Measurements from ENCODE around the gene NR2C2. TPM values are rescaled to one million over a fixed set of nuclear protein-coding genes. Genes with fewer than 3 reads are reported as not detected.

Gene NR2C2
- total and polyA plus RNA-seq, 2 of the 13 experiments (the other 11 are each of a cell fraction or from before 2014, with no cell fraction given), result 7.8 to 11.8 TPM

GRCh38 chr3:14921034-14921616 is 26.3 kb upstream of the NR2C2 start (continued):
- TF ChIP-seq, protein P1, sequence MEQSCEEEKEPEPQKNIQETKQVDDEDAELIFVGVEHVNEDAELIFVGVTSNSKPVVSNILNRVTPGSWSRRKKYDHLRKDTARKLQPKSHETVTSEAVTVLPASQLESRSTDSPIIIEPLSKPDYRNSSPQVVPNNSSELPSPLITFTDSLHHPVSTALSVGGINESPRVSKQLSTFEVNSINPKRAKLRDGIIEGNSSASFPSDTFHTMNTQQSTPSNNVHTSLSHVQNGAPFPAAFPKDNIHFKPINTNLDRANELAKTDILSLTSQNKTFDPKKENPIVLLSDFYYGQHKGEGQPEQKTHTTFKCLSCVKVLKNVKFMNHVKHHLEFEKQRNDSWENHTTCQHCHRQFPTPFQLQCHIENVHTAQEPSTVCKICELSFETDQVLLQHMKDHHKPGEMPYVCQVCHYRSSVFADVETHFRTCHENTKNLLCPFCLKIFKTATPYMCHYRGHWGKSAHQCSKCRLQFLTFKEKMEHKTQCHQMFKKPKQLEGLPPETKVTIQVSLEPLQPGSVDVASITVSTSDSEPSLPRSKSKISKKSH (CRISPR knock-in tag; IDR thresholded peaks at IDR 0.05; ENCODE audit: borderline replicate concordance), result no peak
- TF ChIP-seq FOXO1 (CRISPR knock-in tag; IDR thresholded peaks at IDR 0.05) (0 out of 2 replicates have a peak, but pooled peaks have one; percentile 18), MTERF4 (CRISPR knock-in tag; IDR thresholded peaks at IDR 0.05) (no peak), ZNF282 (IDR thresholded peaks at IDR 0.05; ENCODE audit: partially characterized antibody) (no peak), ELF4 (CRISPR knock-in tag; IDR thresholded peaks at IDR 0.05; ENCODE audit: borderline replicate concordance) (no peak), BHLHE40 (IDR thresholded peaks at IDR 0.05; ENCODE audit: low read length) (no peak), ZNF704 (CRISPR knock-in tag; IDR thresholded peaks at IDR 0.05; ENCODE audit: borderline replicate concordance) (0 out of 2 replicates have a peak, but pooled peaks have one; percentile 35), BCL6 (CRISPR knock-in tag; IDR thresholded peaks at IDR 0.05) (no peak), MED1 (CRISPR knock-in tag; IDR thresholded peaks at IDR 0.05) (peak; percentile 35; the same call in 1 of the 2 replicates), SIX4 (CRISPR knock-in tag; IDR thresholded peaks at IDR 0.05) (no peak), ZNF547 (CRISPR knock-in tag; IDR thresholded peaks at IDR 0.05) (peak; percentile 59; the same call in 1 of the 2 replicates), NPAS2 (CRISPR knock-in tag; IDR thresholded peaks at IDR 0.05; ENCODE audit: borderline replicate concordance) (no peak), KAT2B (IDR thresholded peaks at IDR 0.05; ENCODE audit: borderline replicate concordance, low read depth, low read length) (no peak), ZNF709 (CRISPR knock-in tag; IDR thresholded peaks at IDR 0.05) (no peak), PAXIP1 (CRISPR knock-in tag; conservative IDR thresholded peaks at IDR 0.05) (no peak), IRX3 (CRISPR knock-in tag; IDR thresholded peaks at IDR 0.05; ENCODE audit: borderline replicate concordance, low read depth) (no peak)
- TF ChIP-seq, protein P2, sequence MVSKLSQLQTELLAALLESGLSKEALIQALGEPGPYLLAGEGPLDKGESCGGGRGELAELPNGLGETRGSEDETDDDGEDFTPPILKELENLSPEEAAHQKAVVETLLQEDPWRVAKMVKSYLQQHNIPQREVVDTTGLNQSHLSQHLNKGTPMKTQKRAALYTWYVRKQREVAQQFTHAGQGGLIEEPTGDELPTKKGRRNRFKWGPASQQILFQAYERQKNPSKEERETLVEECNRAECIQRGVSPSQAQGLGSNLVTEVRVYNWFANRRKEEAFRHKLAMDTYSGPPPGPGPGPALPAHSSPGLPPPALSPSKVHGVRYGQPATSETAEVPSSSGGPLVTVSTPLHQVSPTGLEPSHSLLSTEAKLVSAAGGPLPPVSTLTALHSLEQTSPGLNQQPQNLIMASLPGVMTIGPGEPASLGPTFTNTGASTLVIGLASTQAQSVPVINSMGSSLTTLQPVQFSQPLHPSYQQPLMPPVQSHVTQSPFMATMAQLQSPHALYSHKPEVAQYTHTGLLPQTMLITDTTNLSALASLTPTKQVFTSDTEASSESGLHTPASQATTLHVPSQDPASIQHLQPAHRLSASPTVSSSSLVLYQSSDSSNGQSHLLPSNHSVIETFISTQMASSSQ (IDR thresholded peaks at IDR 0.05; ENCODE audit: low read depth), result no peak
- TF ChIP-seq, protein P2 (CRISPR knock-in tag; IDR thresholded peaks at IDR 0.05; ENCODE audit: borderline replicate concordance), result 0 out of 2 replicates have a peak, but pooled peaks have one; percentile 37
